Cerebellar cortex (tissue), 1 donor: ENCODE results near the gene SHROOM2.
"Not testable (repeated sequence)": the region's sequence is repeated elsewhere in the genome, so short reads cannot be mapped to it uniquely, and the experiment has no call there.

Experiments used
- DNase-seq: peaks from one replicate; pipeline ENCODE4 v3.0.0-alpha.2; 2015; ENCODE audit warnings: low spot score

SHROOM2 gene

DNA sequence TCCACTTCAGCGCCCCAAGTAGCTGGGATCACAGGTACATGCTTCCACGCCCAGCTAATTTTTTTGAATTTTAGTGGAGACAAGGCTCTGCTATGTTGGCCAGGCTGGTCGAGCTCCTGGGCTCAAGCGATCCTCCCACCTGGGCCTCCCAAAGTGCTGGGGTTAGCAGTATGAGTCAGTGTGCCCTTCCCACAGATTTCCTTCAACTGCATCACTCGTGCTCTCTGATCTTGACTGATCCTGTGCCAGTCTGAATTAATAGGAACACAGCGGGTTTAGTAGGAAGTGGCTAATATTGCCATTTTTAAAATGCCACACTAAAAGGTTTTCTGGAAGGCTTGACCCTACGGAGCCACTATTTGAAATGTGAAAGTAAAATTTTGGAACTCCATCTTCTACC is 4.3 kb upstream of the SHROOM2 start:
- DNase-seq: no peak

DNA sequence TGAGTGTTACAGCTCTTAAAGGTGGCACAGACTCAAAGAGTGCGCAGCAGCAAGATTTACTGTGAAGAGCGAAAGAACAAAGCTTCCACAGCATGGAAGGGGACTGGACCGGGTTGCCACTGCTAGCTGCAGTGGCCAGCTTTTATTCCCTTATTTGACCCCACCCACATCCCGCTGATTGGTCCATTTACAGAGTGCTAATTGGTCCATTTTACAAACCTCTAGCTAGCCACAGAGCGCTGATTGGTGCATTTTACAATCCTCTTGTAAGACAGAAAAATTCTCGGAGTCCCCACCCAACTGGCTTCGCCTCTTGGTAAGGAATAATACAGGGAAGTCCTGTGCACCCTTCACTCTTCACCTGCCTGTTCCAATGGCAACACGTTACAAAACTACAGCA is 1.9 kb upstream of the SHROOM2 start:
- DNase-seq: no peak

DNA sequence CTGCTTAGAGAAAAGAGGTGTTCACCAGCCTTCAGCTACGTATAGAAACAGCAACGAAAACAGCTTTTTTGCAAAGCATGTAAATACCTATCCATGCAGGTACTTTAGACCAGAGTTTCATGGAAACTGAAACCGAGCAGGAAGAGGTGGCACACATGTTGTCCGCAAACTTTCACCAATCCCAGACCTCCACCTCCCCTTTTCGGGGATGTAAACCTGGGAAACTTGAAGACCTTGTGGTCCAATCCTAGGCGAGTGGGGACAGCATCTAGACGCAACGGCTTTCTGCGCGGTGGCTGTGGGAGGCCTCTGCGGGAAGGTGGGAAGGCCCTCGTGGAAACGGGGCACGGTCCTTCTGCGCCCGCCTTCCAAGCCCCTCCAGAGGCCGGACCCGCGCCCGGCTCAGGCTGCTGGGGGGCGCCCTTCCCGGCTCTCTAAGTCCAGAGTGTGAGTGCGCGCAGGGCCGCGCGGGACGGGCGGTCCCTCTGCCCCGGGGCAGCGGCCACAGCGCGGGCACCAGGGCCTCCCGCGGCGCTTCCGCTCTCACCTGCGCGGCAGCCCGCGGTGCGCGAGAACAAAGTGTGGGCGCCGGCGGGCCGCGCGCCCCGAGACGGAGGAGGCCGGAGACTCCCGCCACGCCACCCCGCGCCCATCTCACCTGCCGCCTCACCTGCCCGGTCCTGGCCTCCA is 830 bp upstream of the SHROOM2 start:
- DNase-seq: no peak

DNA sequence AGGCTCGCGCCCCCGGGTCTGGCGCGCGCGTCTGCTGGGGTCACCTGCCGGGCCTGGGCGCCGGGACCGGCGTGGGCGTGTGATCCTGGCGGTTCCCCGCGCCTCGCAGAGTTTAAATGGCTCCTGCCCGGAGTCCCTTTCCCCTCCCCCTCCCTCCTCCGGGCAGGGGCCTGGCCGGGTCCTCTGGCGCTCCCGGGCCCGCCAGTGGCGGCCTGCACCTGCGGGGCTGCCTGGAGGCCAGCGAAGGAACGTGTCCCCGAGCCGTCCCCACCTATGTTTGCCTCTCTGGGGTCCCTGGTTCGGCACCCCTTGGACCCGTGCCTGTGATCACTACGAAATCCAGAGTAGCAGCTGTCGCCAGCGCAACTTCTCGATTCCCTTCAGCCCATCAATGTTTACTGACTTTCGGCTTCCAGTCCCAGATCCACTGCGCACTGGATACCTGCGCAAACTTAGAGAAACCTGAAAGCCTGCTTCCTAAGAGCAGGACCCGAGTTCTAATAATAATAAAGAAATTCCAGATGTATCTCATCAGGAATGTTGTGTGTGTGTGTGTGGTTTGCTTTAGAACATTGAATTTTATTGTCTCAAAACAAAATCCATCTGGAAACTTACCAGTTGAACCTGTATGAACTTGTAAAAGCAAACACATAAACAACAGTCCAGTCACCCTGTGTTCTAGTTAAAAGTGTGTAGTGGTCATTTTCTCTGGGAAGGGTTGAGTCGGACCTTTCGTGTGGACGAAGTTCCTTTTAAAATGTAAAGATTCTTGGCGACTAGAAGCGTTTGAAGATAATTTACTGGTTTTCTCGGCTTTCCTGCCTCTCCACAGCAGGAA is 788 bp downstream of the SHROOM2 start:
- DNase-seq: no peak

DNA sequence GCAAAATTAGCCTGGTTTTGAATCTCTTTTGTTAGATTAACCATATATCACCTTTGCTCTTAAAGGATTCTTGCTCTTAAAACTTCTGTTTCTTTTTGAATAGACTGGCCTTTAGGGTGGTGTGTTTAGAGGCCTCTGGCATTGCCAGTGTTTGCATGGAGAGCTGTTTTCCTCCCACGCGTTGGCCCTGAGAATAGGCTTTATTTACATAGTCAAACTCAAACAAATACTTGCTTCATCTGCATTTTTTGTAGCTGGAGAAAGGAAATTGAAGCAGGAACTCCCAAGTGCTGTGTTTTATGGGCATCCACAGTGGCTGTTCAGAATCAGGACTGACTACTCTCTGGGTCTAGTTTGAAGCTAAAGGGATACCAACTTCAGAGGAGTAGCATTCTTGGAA is 2.7 kb downstream of the SHROOM2 start:
- DNase-seq: no peak

DNA sequence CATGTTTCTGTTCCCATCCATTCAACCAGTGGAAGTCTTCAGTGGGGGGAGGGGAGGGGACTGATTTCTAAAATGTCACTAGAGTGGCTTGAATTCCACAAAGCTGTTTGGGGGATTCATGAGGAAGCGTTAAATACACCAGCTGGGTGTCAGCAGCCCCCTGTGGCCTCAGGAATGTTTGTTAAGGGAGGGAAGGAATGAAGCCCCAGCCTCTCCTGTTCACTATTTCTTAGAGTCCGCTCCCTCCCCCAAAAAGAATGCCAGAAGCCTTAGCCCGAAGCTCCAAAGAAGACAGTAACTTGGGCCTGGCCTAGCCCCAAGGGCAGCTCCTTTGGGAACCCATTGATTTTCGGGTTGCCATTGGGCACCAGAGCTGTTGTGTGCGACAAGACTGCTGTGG is 3.3 kb downstream of the SHROOM2 start:
- no peak for DNase-seq

DNA sequence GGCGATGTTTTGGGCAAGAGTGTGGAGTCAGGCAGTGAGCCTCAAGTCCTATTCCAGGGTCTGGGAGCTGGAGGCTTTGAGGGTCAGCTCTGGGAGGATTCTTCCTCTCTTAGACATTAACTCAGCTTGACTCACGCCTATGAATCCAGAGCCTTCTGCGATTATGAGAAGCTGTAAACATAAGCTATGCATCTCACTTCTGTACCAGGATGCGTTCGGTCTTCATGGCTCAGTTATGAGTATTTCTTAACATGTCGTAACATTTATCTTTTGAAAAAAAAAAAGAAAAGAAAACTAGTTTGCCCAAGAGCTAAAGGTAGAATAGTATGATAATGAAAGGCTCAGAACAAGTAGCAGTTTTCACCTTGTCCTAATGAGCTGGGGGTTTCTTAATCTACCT is 4.6 kb downstream of the SHROOM2 start:
- DNase-seq: no peak

DNA sequence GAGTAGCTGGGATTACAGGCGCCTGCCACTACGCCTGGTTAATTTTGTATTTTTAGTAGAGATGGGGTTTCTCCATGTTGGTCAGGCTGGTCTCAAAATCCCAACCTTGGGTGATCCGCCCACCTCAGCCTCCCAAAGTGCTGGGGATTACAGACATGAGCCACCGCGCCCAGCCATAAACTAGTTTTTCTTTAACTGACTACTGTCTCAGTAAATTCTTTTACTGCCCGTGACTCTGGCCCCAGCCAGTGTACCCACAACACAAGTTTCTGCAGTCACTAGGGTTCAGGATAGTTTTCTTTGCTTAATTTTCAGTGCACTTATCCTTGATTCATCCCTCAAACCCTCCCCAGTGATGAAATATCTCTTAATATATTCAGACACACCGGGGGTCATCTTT is 8.3 kb downstream of the SHROOM2 start:
- no peak for DNase-seq

DNA sequence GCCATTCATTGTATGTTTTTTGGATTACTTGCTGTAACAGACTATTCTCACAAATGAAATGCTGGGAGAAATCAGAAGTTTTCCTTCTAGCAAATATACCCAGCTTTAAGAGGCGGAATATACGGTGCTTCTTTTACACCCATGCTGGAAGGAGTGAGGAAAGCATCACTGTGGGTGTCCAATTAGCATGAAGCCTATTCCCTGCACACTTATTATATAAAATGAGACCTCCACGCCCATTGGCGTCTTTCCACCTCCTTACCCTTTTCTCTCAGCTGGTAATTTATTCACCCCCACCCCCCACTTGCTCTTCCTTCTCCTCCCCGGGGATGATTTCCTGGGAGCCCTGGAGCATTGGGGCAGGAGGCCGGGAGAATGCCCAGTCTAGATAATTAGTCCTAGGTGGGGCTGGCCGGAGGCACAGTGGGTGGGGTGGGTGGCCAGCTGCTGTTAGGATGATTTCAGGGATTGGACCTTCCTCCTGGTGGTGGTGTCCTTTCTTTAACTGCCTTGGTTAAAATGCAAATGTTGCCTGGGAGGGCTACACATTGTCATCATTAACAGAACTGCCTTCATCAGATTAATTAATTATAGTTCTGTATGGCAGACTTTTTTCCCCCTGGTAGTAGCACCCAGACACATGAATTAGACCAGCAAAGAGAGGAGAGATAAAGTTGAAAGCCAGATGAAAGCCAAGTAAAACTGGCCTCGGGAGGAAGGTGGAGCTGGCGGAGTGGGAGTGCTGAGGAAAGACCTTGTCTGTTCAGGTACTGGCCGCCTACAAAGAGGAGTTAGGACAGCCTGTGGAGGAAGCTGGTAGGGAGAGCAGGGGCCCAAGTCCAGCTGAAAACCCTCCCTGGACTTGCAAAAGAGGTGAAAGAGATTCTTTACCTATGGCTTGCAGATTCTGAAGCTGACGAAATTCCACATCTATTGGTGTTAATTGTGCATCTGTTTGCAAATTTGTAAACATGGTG is 11.4 kb downstream of the SHROOM2 start:
- DNase-seq: no peak

DNA sequence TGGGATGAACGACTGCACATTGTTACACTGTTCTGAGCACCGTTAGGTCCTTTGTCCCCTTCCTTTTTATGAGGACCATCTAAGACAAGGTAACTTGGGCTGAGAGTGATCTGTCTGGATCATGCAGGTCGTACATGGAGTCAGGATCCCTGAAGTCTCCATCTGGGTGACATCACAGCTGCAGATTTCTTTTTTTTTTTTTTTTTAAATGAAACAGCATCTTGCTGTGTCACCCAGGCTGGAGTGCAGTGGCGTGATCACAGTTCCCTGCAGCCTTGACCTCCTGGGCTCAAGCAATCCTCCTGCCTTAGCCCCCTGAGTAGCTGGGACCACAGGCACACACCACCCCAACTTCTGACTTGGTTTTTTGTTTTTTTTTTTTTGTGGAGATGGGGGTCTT is 16.5 kb downstream of the SHROOM2 start:
- DNase-seq: no peak

DNA sequence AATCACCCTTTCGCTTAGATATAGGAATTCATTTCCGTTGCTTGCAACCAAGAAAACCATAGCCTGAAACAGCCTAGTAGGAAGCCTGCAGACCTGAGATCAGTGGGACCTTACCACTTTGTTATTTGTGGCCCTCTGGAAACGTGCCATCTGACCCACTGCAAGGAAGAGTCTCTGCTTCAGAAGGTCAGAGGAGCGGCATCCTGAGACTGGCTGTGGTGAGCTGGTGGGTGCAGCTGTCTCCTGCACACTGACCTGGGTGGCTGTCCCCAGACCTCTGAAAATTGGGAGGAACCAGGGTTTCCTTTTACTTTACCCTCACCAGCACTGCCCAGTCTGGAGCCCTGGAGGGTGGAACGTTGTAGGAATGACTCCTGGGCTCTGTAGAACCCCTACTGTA is 18.2 kb downstream of the SHROOM2 start:
- DNase-seq: no peak

DNA sequence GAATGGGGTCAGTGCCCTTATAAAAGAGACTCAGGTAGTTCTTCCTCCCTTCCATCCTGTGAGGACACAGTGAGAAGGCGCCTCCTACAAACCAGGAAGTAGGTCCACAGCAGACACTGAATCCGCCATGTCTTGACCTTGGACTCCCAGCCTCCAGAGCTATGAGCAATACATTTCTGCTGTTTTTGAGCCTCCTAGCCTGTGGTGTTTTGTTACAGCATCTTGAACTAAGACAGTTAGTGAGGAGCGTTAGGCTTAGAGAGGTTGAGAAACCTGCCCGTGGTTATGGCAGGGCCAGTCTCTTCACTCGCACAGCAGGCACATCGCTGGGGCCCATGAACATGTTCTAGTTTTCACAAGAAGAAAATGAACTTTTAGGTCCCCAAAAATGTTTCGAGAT is 19.7 kb downstream of the SHROOM2 start:
- no peak for DNase-seq

DNA sequence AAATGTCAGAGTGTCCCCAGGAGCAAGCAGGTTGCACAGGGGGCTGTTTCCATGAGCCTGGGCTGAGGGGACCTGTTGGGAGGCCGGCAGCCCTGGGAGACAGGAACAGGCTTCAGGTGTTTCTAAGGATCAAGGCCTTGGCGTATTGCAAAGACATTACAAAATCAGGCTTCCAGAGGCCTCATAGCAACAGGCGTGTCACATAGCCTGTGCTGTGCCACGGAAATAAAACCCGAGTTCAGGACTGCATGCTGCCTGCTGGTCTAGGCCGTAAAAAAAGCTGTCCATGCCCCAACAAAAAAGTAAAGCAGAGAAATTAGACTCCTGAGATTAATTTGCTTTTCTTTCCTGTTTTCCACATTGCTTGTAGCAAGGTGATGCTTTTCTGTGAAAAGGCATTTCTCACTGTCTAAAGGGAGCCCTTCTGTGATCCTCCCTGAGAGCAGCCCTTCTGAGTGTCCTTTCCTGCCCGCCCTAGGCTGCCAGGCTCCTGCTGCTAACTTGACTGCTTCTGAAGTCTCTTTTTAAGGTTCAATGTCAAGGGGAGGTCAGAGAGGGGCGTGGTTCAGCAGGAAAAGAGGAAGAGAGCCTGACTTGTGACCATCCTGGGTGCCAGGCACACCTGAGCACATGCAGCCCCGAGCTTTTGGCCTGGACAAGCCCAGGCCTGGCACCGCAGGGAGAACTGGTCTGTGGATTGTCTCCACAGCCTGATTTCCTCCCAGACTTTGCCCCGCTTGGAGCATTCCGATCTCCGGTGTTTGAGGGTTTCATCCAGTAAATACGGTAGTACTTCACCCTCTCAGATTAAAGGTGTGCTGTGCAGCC is 21.3 kb downstream of the SHROOM2 start:
- DNase-seq: no peak

DNA sequence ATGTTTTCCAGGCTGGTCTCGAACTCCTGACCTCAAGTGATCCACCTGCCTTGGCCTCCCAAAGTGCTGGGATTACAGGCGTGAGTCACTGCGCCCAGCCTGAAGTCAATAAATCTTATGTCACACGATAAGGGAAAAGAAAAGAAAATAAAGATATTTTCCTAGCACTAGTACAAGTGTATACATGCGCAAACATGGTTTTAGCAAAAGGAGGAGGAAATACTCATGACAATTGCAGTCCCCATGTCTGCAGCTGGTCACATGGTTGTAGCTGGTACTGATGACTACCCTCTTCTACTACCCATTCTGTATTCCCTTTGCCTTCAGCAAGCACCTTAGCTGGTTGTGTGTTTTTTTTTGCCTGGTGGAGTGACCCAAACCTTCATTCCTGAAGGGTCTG is 23.6 kb downstream of the SHROOM2 start:
- not testable (repeated sequence) for DNase-seq

DNA sequence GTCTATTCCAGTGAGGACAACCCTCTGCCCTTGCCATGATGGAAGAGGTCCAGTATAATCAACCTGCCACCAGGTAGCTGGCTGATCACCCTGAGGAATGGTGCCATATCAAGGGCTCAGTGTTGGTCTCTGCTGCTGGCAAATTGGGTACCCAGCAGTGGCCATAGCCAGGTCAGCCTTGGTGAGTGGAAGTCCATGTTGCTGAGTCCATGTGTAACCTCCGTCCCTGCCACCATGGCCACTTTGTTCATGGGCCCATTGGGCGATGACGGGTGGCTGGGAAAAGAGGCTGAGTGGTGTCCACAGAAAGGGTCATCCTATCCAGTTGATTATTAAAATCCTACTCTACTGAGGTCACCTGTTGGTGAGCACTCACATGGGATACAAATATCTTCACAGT is 24.9 kb downstream of the SHROOM2 start:
- not testable (repeated sequence) for DNase-seq

DNA sequence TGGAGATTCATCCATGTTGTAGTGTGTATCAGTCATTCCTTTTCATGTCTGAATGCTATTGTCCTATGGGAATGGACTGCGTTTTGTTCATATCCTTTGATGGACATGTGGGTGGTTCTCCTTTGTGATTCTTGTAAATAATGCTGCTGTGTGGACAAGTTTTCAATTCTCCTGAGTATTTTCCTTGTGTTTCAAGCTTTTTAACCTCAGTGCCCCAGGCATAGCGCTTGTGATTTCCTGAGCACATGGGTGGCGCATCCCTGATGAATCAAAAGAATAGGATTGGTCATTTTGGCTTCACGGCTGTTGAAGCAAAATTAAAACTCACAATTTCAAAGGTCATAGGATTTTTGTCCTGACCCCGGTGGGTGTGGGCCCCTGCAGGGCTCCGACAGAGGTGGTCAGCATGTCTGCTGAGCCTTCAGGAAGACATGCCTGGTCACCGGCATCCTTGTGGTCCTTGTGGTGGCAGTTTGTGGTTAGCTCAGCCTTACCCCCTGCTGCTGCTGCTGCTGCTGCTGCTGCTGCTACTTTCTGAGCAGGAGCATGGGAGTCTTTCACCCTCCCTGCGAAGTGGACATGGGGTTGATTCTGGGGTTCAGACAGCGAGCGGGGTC is 30.0 kb downstream of the SHROOM2 start:
- DNase-seq: no peak

DNA sequence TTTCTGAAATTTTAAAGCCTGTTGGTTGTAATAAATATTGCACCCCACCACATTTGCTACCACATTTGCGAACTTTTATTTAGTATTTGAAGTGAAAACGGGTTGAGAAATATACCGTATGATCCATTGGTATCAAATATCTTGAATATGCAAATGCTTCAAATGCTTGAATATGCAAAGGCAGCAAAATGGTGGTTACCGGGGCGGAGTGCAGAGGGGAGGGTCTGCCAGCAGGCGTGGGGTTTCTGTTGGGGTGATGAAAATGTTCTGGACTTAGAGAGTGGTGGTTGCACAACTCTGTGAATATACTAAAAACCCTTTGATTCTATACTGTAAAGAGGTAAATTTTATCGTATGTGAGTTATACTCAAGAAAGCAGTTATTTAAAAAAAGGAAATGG is 35.3 kb downstream of the SHROOM2 start:
- DNase-seq: no peak

DNA sequence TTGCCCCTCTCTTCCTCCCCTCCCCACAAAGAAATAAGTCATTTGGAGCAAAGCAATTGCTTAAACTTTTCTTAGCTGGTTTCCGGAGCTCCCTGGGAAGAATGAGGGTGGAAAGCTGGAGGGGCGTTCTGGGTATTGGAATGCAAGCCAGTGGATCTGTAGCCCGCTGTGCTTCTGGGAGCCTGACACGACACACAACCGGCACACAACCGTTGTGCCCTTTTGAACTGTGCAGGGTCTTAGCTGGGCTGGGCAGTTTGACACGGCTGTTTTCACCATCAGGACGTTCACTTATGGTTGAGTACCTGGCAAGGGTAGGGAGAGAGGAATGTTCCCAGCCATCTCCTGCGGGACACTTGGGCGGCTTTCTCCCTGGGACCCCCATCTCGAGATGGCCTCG is 38.3 kb downstream of the SHROOM2 start:
- no peak for DNase-seq

DNA sequence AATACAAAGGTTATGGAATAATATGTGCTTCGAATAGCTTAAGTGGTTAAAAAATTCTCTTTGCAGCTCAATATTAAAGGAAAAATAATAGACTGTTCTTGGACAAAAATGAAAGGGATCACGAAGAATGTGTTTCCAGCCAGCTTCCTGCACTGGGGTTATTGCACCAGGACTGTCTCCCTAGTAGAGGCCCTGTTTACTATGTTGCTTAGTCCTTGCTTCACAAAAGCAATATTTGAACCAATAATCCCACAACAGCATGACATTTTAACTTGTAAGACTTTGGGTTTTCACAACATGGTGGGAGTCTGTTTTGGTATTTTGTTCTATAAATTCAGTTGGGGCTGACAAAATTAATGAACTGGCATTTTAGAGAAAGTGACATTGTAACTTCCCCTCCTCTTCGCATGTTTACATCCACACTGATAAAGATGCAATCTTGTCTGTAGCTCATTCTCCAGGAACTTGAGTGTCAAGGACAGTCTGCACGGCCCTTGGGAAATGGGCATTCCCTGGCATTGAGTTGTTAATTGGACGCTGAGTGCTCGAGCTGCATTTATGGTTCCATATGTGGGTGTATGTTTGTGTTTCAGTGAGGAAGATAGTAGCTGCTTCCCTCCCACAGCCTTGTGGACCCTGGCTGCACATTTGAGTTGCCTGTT is 39.0 kb downstream of the SHROOM2 start:
- DNase-seq: no peak

DNA sequence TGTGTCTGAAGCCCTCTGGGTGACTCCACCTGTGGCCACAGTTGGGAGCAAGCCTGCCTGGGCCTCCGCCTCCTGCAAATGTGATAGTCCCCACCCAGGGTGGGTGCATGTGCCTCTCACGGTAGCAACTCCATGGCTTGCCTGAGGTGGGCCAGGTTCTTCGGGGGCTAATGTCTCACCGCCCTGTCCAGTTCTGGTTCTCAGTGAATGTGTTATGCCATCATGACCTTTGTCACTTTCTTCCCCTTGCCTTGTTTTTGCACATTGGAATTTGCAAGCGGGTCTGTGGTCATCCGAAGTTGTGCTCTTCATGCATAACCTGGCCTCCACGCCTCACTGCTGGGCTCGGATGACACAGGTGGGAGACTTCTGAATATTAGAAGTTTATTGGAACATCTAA is 39.7 kb downstream of the SHROOM2 start:
- no peak for DNase-seq
